GM19372 (cell line): Measurements from ENCODE around the gene OR2W1.

Experiments used
- ATAC-seq: cut with Tn5 transposase; IDR thresholded peaks from one replicate; pipeline ENCODE4 v1.9.1; 2021; ENCODE audit warnings: mild to moderate bottlenecking, low read depth, moderate library complexity; ENCODE audit not compliant: unreplicated experiment

OR2W1 gene

DNA sequence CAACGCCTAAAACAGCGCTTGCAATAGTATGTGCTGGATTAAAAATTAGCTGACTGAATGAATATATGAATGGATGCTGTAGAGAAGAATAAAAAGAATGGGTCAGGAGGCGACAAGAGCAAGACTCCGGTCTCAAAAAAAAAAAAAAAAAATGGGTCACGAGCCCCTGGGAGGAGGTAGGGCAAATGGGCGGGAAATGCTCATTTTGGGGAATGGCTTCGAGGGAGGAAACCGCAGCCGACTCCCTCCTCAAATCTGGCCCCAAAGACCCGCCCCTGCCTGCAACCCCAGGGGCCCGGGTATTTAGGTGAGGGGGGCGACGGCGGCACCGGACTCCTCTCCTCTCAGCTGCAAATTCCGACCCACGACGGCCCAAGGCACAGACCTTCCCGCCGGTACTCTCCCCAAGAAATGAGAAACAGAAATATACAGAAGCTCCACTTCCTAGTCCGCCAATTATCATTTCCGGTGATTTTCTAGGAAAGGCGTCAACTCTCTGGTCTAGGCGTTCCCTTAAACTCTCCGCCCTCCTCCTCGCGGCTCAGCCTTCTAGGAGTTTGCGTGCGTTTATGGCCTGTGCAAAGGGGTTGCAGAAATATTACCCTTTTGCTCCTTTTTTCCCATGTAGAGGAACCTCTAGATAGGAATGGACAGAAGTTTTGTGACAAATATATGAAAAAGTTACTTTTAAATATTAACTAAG is 39.6 kb downstream of the OR2W1 start, which contains the start of gene ZNF311:
Gene ZNF311 (minus strand): TSS at position 133 of the 703 bp plus-strand sequence. CDS start 1,361 bp downstream, outside the sequence.
- ATAC-seq, result no peak

DNA sequence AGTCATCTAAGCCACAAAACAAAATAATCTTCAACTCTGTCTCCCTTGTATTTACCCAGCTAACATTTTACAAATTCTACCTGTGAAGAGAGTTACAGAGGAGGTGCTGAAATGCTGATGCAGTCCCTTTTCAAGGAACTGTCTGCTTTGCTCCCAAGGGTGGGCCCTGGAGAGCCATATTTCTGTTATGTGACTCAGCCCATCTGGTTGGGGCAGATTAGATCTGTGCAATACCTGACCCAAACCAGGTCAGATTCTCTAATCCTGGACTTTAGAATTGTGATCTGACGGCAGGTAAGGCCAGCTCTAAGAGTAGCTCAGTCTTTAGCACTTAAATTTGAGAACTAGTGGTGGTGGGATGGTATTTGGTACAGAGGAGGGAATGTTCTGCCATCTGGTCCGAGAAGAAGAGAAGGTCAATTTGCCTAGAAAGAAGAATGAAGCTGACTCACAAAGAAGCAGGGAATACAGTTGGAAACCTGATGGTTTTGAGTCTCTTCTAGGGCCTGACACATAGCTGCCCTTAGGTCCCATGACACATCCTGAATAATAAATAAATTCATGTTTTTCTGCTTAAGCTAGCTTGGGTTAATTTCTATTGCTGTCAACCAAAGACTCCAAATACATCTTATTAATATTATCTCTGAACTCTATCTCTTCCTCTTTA is 48.0 kb downstream of the OR2W1 start:
- no peak for ATAC-seq

DNA sequence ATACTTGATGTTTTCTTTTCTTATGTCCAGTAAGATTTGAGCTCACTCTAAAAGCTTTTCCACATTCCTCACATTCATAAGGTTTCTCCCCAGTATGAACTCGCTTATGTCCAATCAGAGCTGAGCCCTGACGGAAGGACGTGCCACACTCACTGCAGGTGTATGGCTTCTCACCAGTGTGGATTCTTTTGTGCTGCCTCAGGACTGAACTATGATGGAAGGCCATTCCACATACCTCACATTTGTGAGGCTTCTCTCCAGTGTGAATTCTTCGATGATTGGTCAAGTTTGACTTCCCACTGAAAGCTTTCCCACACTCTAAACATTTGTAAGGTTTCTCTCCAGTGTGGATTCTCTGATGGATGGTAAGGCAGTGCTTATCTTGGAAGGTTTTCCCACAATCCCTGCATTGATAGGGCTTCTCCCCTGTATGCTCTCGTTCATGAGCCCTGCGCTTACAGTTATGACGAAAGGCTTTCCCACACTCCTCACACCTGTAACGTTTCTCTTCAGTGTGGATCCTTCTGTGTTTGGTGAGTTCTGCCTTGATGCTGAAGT is 49.8 kb downstream of the OR2W1 start:
- ATAC-seq, result no peak
